G401 (cell line): ENCODE data around the gene SLC16A7. TPM values are rescaled to one million over a fixed set of nuclear protein-coding genes. Genes with fewer than 3 reads are reported as not detected.

ENCODE experiments used
- DNase-seq: peaks from one replicate; pipeline ENCODE4 v3.0.0-alpha.2; 2015; ENCODE audit warnings: low spot score
- in situ Hi-C: cut with HindIII; loops from 2 replicates; pipeline ENCODE4 v1.10.0; 2016; ENCODE audit warnings: low sequenced_read_pairs, mixed read lengths
- total RNA-seq: library from RNA; depleted of rRNA; stranded (reverse); fragments of >200 nt; shearing (Covaris generic); gene quantifications from 2 replicates; pipeline ENCODE4 v1.2.3, GENCODE V29; 2014

SLC16A7 gene
- total RNA-seq, 1 experiment from 2014 or later = not detected

DNA sequence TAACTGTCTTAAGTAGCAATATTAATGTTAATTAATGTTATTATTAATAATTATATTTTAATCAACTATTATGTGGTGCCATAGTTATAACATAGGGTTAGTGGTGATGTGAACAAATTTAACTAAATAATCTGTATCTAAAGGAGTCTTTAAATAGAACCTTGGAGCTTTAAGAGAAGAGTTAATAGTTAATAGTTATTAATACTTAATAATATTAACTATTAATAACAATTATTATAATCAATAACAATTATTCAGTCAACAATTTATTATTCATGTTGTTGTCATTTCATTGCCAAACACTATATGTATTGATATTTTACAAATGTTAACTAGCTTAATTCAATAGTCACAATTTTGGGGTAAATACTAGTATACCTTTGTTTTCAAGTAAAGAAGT, 58.2 kb downstream of the SLC16A7 start:
- in situ Hi-C loops = no loop called here
- no peak for DNase-seq

GRCh38 chr12:59657266-59657665, 61.4 kb downstream of the SLC16A7 start:
- in situ Hi-C loops = no loop called here
- DNase-seq = no peak

DNA sequence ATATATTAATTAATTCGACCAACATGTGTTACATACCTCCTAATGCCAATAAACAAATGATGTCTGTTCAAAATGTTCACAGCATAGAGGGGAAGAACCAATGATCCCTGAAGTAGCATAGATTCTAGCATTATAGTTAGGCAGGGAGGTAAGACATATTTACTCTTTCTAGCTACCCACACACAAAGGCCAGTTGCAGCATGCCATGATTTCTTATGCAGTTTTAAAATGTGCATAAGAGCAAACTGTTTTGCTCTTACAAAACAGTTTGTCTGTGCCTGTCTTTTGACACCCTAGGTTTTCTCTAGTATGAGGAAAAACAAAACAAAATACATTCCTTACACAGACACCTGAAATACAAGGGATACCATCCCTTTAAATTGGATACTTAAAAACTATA, 61.9 kb downstream of the SLC16A7 start:
- no peak for DNase-seq
- in situ Hi-C loops = no loop called here

DNA sequence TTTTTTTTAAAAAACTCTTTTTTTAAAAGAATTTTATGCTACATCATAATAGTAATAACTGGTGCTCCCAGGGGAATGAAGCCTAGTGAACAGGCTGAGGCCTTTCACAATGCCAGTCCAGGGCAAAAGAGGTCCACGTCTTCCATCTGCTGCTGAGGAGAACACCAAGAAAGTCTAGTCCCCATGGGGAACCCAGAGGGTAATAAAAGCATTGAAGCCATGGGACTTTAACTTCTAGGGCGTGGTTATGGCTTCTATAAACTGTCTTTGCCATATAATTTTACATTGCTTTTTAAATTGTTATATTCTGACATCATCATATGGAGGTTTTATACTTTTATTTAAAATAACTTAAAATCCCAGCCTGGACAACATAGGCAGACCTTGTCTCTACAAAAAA, 64.3 kb downstream of the SLC16A7 start:
- in situ Hi-C loops = no loop called here

DNA sequence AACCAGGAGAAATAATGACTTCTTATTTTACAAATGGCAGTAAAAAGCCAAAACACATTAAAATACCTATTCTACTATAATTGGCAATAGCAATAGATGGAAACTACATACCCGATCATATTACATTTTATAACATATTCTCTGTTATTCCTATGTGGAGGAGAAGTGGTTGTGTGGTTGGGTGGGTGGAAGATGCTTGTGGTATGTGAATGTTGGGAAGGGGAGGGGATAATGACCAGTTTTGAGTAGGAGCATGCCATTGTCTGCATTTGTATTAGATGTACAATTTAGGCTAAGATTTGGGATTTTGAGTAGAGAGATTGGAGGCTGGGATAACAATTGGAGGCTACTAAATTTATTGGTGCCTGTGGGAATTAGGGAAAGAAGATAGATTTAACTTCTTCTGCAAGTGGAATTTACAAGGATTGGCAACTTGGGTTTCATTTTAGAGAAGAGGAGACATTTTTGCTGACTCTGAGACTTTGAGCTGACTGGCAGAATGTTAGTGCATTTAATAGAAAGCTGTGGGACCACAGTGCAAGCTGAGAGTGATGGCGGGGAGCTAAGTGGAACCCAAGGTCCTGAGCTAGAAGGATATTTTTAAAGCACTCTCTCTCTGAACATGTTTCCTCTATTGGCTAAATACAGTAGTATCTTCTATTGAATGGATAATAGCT, 65.2 kb downstream of the SLC16A7 start:
- no peak for DNase-seq
- in situ Hi-C loops = no loop called here

More for the DNA sequence above, 64.3 kb downstream of the SLC16A7 start:
- DNase-seq = no peak

DNA sequence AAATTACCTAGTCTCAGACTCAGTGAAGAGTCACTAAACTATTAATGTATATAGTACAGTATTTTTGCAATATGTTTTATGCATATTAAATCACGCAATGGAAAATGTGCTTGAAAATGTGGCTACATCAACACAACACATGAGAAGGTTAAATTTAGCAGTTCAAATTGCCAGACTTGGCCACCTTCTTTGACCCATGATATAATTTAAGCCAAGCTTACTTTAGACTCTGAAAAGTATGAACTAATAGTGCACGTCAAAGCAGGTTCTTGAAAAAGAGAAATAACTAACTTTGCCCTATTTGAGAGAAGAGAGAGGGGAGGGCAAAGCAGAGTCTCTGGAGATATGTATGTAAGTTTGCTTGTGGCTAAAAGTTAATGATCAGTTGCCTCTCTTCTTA, 68.7 kb downstream of the SLC16A7 start:
- DNase-seq = no peak
- in situ Hi-C loops = no loop called here

- no peak for DNase-seq
- in situ Hi-C loops = no loop called here
Observed at GRCh38 chr12:59665701-59666100, 69.9 kb downstream of the SLC16A7 start.

DNA sequence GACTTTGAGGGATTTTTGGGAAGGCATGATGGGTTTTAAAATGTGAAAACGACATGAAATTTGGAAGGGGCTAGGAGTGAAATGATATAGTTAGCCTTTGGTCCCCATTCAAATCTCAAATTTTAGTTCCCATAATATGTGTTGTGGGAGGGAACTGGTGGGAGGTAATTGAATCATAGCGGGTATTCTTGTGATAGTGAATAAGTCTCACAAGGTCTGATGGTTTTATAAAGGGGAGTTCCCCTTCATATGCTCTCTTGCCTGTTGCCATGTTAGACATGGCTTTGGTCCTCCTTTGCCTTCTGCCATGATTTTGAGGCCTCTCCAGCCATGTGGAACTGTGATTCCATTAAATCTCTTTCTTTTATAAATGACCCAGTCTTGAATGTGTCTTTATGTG, 72.8 kb downstream of the SLC16A7 start:
- DNase-seq = no peak
- in situ Hi-C loops = no loop called here

GRCh38 chr12:59672273-59672672, 76.4 kb downstream of the SLC16A7 start:
- no peak for DNase-seq
- in situ Hi-C loops = no loop called here

- in situ Hi-C loops = no loop called here
Observed at GRCh38 chr12:59675461-59675860, 79.6 kb downstream of the SLC16A7 start.

GRCh38 chr12:59677857-59678256, 82.0 kb downstream of the SLC16A7 start:
- in situ Hi-C loops = no loop called here
- DNase-seq = no peak

More at GRCh38 chr12:59675461-59675860, 79.6 kb downstream of the SLC16A7 start:
- no peak for DNase-seq

- in situ Hi-C loops = no loop called here
- DNase-seq = no peak
Observed at GRCh38 chr12:59678759-59679411, 83.1 kb downstream of the SLC16A7 start.

DNA sequence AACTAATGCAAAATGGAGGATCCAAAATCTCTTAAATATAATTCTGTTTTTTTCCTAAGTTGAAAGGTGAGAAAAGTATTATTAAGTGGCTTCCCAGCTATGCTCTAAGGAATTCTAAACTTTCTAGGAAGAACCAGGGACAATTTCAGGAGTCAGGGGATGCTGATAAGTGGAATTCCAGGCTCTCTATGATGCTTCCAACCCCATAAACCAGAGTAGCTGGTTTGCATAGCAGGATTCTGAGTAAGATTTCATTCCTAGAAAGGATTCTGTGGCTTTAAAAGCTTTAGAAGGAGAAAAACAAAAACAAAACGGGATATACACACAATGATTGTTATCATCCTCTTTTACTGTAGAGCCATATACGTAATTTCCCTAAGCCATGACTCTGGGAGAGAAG, 93.9 kb downstream of the SLC16A7 start:
- DNase-seq = no peak
- in situ Hi-C loops = no loop called here

DNA sequence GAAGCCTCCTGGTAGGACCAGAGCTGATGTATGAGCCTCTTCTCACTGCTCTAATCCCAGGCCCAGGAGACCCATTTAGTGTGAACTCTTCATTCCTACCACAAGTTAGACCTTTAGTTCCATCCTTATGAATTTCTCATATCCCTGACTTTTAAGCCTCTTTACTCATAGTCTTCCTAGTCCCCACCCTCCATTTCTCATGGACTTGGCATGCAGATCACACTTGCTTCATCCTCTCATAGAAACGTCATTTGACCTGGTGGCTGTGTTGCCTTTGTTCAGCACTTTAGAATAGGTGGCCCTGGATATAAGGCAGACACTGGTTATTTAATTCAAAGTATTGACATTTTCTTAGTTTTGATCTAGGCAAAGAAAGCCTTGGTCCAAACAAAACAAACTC, 99.5 kb downstream of the SLC16A7 start:
- DNase-seq = no peak
- in situ Hi-C loops = no loop called here

GRCh38 chr12:59698600-59698999, 102.8 kb downstream of the SLC16A7 start:
- in situ Hi-C loops = no loop called here
- DNase-seq = no peak

DNA sequence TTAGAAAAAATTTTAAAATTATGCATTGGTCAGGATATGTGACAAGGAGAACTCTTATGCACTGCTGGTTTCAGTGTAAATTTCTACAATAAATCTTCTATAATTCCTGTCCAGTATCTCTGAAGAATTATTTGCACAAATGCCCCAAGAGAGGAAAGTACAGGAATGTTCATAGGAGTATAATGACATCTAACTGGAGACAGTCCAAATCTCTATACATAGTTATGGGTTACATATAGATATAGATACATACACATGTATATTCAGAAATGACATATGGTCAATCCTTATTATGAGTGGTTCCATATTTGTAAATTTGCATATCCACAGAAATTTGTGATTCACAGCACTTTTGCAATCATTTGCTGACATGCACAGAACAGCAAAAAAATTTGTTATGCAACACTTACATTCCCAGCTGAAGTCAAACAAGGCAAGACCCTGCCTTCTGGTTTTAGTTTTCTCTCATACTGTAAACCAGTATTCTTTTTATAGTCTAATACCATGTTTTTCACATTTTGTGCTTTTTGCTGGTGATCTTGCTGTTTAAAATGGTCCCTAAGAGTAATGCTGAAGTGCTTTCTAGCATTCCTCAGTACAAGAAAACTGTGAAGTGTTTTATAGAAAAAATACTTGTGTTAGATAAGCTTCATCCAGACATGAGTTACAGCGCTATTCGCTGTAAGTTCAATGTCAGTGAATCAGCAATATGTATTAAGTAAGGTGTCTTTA, 103.8 kb downstream of the SLC16A7 start:
- no peak for DNase-seq
- in situ Hi-C loops = no loop called here

DNA sequence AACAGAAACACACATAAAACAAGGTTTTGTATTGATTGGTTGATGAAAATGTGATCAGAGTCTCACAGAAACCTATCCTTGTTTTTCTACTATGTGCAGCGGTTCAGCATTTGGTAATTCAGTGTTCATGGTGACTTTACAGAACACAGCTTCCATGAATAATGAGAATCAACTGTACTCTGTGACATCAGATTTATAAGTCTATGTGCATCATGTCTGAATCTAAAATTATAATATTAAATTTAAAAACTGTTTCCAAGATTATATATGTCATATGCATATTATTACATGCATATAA, 104.3 kb downstream of the SLC16A7 start:
- in situ Hi-C loops = no loop called here
- DNase-seq = no peak

- no peak for DNase-seq
- in situ Hi-C loops = no loop called here
Observed at GRCh38 chr12:59708064-59708463, 112.2 kb downstream of the SLC16A7 start.

- in situ Hi-C loops = no loop called here
- peak; percentile 51 for DNase-seq
Observed at GRCh38 chr12:59708484-59708883, 112.7 kb downstream of the SLC16A7 start.

DNA sequence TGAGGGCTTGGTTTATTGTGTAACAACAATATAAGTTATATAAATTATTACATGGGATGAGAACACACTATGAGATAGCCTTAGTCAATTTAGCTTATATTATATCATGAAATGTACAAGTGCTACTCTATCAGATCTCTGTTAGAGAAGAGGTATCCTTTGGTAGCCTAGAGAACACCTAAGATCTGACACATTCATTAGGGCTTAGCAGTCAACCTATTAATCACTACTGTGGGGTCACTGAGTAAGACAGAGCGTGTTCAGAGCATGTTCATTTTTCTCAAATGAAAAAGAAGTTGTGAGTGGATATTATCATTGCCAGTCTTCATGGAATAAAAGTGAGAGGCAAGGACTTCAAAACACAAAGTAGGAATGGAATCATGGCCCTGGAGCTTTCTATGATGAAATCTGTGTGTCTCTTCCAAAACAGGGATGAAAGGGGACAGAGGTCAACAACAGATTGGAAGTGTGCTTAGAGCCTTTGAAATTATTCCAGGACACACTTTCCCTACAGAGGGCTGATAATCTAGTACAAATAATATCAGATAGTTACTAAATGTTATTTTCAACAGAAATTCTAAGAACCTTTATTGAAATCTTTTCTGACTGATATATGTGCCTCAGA, 114.3 kb downstream of the SLC16A7 start:
- no peak for DNase-seq
- in situ Hi-C loops = no loop called here
